ENCODE measurements around the gene VPS9D1.
A peak's percentile ranks its signal among the peaks of the same experiment; 100 is the strongest.

Gene VPS9D1

GRCh38 chr16:89720813-89721545 lies at the start of gene VPS9D1, which contains the start of gene ZNF276:
TSS of gene VPS9D1 (minus strand) at chr16:89720898. CDS start at chr16:89720861, 37 bp downstream.
TSS of gene ZNF276 (plus strand) at chr16:89721537. CDS start at chr16:89721641, 104 bp downstream.
- Histone ChIP-seq H3K27ac (peak within 1 kb of the TSS; percentile 86 to 97), H3K4me3 (peak within 1 kb of the TSS; percentile 95)
- no peak for TF ChIP-seq CTCF (IDR thresholded peaks at IDR 0.05)
- DNase-seq (ENCODE audit: low spot score) = peak; percentile 83

- no peak for TF ChIP-seq CTCF (IDR thresholded peaks at IDR 0.05)
- no peak overlapping the region for H3K4me3 ChIP-seq
- DNase-seq (ENCODE audit: low spot score) = no peak
Measured at GRCh38 chr16:89770367-89770766, 49.7 kb upstream of the VPS9D1 start.

GRCh38 chr16:89765292-89765830 lies 44.7 kb upstream of the VPS9D1 start:
- Histone ChIP-seq H3K4me3 (no peak overlapping the region), H3K27ac (peak overlapping the region in 1 of 2 donors; percentile 32)
- no peak for DNase-seq (ENCODE audit: low spot score)
- no peak for TF ChIP-seq CTCF (IDR thresholded peaks at IDR 0.05)

More at GRCh38 chr16:89770367-89770766, 49.7 kb upstream of the VPS9D1 start:
- H3K27ac ChIP-seq = no peak overlapping the region

GRCh38 chr16:89764711-89765201 lies 44.1 kb upstream of the VPS9D1 start:
- H3K4me3 ChIP-seq = peak overlapping the region; percentile 30
- H3K27ac ChIP-seq = peak overlapping the region in 1 of 2 donors; percentile 56
- no peak for DNase-seq (ENCODE audit: low spot score)
- no peak for TF ChIP-seq CTCF (IDR thresholded peaks at IDR 0.05)

GRCh38 chr16:89761304-89761922 lies 40.7 kb upstream of the VPS9D1 start:
- TF ChIP-seq CTCF (IDR thresholded peaks at IDR 0.05) = no peak
- H3K27ac ChIP-seq = no peak overlapping the region
- no peak for DNase-seq (ENCODE audit: low spot score)
- H3K4me3 ChIP-seq = no peak overlapping the region

GRCh38 chr16:89759746-89760340 lies 39.1 kb upstream of the VPS9D1 start:
- DNase-seq (ENCODE audit: low spot score) = no peak
- H3K4me3 ChIP-seq = no peak overlapping the region
- no peak overlapping the region for H3K27ac ChIP-seq
- TF ChIP-seq CTCF (IDR thresholded peaks at IDR 0.05) = no peak
